Measurements from ENCODE around the gene DOK3. TPM values are rescaled to one million over a fixed set of nuclear protein-coding genes. Genes with fewer than 3 reads are reported as not detected.

DOK3 gene
- total and polyA plus RNA-seq, 2 donors (not counting 1 experiment from before 2014, with no cell fraction given): 103 to 115 TPM

DNA sequence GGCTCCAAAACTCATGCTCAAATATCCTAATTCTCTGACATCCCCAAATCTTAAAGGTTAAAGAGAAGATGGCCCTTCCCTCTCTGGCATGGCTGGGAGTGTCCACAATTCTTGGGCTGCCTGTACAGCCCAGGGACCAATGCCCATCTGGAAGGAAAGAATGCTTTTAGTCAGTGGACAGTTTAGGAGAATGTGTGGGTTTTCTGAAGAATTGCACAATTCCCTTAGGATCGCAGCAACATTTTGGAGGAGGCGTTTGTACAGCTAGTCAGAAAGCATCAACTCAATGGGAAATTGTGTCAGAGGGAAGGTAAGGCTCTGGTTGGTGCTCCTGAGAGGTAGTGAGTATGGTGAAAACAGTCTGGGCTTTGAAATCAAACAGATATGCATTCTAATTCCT lies 29.8 kb upstream of the DOK3 start:
- H3K4me1 ChIP-seq (ENCODE audit: control insufficient read depth in 2 of 2, insufficient read depth in 2 of 2, low read length in 2 of 2): no peaks in the 10 kb centered on the region
- TF ChIP-seq EZH2 (IDR thresholded peaks at IDR 0.05; ENCODE audit: borderline replicate concordance, insufficient read depth, low read depth, low read length, poor library complexity, severe bottlenecking): no peak
- TF ChIP-seq, protein P1, sequence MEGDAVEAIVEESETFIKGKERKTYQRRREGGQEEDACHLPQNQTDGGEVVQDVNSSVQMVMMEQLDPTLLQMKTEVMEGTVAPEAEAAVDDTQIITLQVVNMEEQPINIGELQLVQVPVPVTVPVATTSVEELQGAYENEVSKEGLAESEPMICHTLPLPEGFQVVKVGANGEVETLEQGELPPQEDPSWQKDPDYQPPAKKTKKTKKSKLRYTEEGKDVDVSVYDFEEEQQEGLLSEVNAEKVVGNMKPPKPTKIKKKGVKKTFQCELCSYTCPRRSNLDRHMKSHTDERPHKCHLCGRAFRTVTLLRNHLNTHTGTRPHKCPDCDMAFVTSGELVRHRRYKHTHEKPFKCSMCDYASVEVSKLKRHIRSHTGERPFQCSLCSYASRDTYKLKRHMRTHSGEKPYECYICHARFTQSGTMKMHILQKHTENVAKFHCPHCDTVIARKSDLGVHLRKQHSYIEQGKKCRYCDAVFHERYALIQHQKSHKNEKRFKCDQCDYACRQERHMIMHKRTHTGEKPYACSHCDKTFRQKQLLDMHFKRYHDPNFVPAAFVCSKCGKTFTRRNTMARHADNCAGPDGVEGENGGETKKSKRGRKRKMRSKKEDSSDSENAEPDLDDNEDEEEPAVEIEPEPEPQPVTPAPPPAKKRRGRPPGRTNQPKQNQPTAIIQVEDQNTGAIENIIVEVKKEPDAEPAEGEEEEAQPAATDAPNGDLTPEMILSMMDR (IDR thresholded peaks at IDR 0.05): no peak
- peaks cover 0 to 42% of the 10 kb centered on the region in 2 experiments for H3K36me3 ChIP-seq (replicated peaks in 1 of 2; ENCODE audit: control extremely low read depth in 1 of 2, control insufficient read depth in 1 of 2, extremely low read depth in 1 of 2, insufficient read depth in 2 of 2, low read length in 1 of 2)

DNA sequence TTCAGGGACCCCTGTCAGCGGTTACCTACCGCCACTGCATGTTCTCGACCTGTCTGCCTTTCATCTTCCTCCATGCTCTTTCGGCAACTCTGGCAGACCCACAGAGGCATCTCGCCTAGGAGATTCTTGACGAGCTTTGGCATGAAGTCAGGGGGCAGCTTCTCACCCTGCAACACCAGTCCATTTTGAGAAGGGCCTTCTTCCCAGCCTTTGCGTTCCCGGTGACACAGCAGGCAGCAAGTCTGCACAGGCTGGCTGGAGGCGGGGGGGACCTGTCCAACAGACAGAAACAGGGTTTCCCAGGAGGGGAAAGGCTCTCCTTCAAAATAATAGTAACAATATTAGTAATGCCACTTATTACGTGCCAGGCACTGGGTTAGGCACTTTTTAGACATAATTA lies 29.2 kb upstream of the DOK3 start:
- Histone ChIP-seq H3K4me2 (replicated peaks; ENCODE audit: low read depth, low read length, poor library complexity, severe bottlenecking) (no peak overlapping the region), H3K79me2 (ENCODE audit: control insufficient read depth, insufficient read depth, low read length) (peaks cover 64% of the 10 kb centered on the region), H3K36me3 (replicated peaks in 1 of 2; ENCODE audit: control extremely low read depth in 1 of 2, control insufficient read depth in 1 of 2, extremely low read depth in 1 of 2, insufficient read depth in 2 of 2, low read length in 1 of 2) (peaks cover 0 to 42% of the 10 kb centered on the region in 2 experiments), H3K9me3 (ENCODE audit: control extremely low read depth in 1 of 3, control insufficient read depth in 2 of 3, insufficient read depth in 1 of 3, low read length in 2 of 3) (no peaks in the 10 kb centered on the region), H4K20me1 (ENCODE audit: control insufficient read depth, insufficient read depth, low read length, poor library complexity, severe bottlenecking) (peaks cover 66% of the 10 kb centered on the region), H3K9ac (ENCODE audit: low read length) (no peak overlapping the region), H2AFZ (ENCODE audit: insufficient read depth, low read depth, low read length, poor library complexity, severe bottlenecking) (no peak overlapping the region), H3K4me1 (ENCODE audit: control insufficient read depth in 2 of 2, insufficient read depth in 2 of 2, low read length in 2 of 2) (no peaks in the 10 kb centered on the region), H3K27me3 (replicated peaks in 1 of 4; ENCODE audit: control extremely low read depth in 1 of 4, control insufficient read depth in 3 of 4, insufficient read depth in 4 of 4, low read length in 3 of 4) (no peaks in the 10 kb centered on the region), H3K4me3 (ENCODE audit: control extremely low read depth in 1 of 5, extremely low read depth in 1 of 5, insufficient read depth in 1 of 5, low read depth in 2 of 5, low read length in 4 of 5) (no peak overlapping the region), H3K27ac (ENCODE audit: low read length in 2 of 2) (no peak overlapping the region)
- POLR2A ChIA-PET: no interaction called here
- intact Hi-C loops (cut with micrococcal nuclease): no loop called here
- CTCF ChIA-PET: no interaction called here
- TF ChIP-seq EZH2 (IDR thresholded peaks at IDR 0.05; ENCODE audit: borderline replicate concordance, insufficient read depth, low read depth, low read length, poor library complexity, severe bottlenecking): no peak
- TF ChIP-seq, protein P1 (IDR thresholded peaks at IDR 0.05): no peak
- DNase-seq (no peak), ATAC-seq (ENCODE audit: low read depth) (no peak)
- H3K9me3 Mint-ChIP-seq (ENCODE audit: insufficient read depth): no peaks in the 10 kb centered on the region
- no peak overlapping the region for H3K27ac Mint-ChIP-seq
- no peaks in the 10 kb centered on the region for H3K27me3 Mint-ChIP-seq
- H3K4me1 Mint-ChIP-seq: no peaks in the 10 kb centered on the region
- 98% methylated on average over 8 of the region's 10 CpGs for WGBS (ENCODE audit: insufficient coverage)
- H3K4me3 Mint-ChIP-seq: no peak overlapping the region

More for the DNA sequence above, 29.8 kb upstream of the DOK3 start:
- ATAC-seq (ENCODE audit: low read depth) (no peak), DNase-seq (no peak)
- H3K27ac ChIP-seq (ENCODE audit: low read length in 2 of 2): no peak overlapping the region
- intact Hi-C loops (cut with micrococcal nuclease): no loop called here
- Mint-ChIP-seq H3K4me1 (no peaks in the 10 kb centered on the region), H3K9me3 (ENCODE audit: insufficient read depth) (no peaks in the 10 kb centered on the region), H3K4me3 (no peak overlapping the region), H3K27ac (no peak overlapping the region), H3K27me3 (no peaks in the 10 kb centered on the region)
- ChIA-PET CTCF (no interaction called here), POLR2A (no interaction called here)
- H2AFZ ChIP-seq (ENCODE audit: insufficient read depth, low read depth, low read length, poor library complexity, severe bottlenecking): no peak overlapping the region
- H3K9me3 ChIP-seq (ENCODE audit: control extremely low read depth in 1 of 3, control insufficient read depth in 2 of 3, insufficient read depth in 1 of 3, low read length in 2 of 3): no peaks in the 10 kb centered on the region
- H3K79me2 ChIP-seq (ENCODE audit: control insufficient read depth, insufficient read depth, low read length): peaks cover 70% of the 10 kb centered on the region
- 95% methylated on average over 2 of the region's 2 CpGs for WGBS (ENCODE audit: insufficient coverage)
- no peak overlapping the region for H3K4me2 ChIP-seq (replicated peaks; ENCODE audit: low read depth, low read length, poor library complexity, severe bottlenecking)
- no peak overlapping the region for H3K9ac ChIP-seq (ENCODE audit: low read length)
- H3K27me3 ChIP-seq (replicated peaks in 1 of 4; ENCODE audit: control extremely low read depth in 1 of 4, control insufficient read depth in 3 of 4, insufficient read depth in 4 of 4, low read length in 3 of 4): no peaks in the 10 kb centered on the region
- peaks cover 70% of the 10 kb centered on the region for H4K20me1 ChIP-seq (ENCODE audit: control insufficient read depth, insufficient read depth, low read length, poor library complexity, severe bottlenecking)
- no peak overlapping the region for H3K4me3 ChIP-seq (ENCODE audit: control extremely low read depth in 1 of 5, extremely low read depth in 1 of 5, insufficient read depth in 1 of 5, low read depth in 2 of 5, low read length in 4 of 5)
